Measurements from ENCODE around the gene NWD2. TPM values are rescaled to one million over a fixed set of nuclear protein-coding genes. Genes with fewer than 3 reads are reported as not detected.

NWD2 gene
- total RNA-seq, 4 donors from 2014 or later = 0.16 to 2.1 (median 0.61) TPM

GRCh38 chr4:37461801-37462200 lies 217.3 kb downstream of the NWD2 start:
- 43% methylated on average over 1 of the region's 1 CpG for WGBS
- Histone ChIP-seq H3K4me1 (no peaks in the 10 kb centered on the region), H3K9me3 (no peaks in the 10 kb centered on the region), H3K4me3 (no peak overlapping the region), H3K27me3 (peaks cover 3% of the 10 kb centered on the region), H3K27ac (no peak overlapping the region), H3K36me3 (no peaks in the 10 kb centered on the region)
- TF ChIP-seq EP300 (IDR thresholded peaks at IDR 0.05) (no peak), POLR2AphosphoS5 (IDR thresholded peaks at IDR 0.05) (no peak), POLR2A (IDR thresholded peaks at IDR 0.05) (no peak)
- TF ChIP-seq, protein P1, sequence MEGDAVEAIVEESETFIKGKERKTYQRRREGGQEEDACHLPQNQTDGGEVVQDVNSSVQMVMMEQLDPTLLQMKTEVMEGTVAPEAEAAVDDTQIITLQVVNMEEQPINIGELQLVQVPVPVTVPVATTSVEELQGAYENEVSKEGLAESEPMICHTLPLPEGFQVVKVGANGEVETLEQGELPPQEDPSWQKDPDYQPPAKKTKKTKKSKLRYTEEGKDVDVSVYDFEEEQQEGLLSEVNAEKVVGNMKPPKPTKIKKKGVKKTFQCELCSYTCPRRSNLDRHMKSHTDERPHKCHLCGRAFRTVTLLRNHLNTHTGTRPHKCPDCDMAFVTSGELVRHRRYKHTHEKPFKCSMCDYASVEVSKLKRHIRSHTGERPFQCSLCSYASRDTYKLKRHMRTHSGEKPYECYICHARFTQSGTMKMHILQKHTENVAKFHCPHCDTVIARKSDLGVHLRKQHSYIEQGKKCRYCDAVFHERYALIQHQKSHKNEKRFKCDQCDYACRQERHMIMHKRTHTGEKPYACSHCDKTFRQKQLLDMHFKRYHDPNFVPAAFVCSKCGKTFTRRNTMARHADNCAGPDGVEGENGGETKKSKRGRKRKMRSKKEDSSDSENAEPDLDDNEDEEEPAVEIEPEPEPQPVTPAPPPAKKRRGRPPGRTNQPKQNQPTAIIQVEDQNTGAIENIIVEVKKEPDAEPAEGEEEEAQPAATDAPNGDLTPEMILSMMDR (IDR thresholded peaks at IDR 0.05) = no peak
- DNase-seq (ENCODE audit: low spot score in 2 of 2) = no peak

DNA sequence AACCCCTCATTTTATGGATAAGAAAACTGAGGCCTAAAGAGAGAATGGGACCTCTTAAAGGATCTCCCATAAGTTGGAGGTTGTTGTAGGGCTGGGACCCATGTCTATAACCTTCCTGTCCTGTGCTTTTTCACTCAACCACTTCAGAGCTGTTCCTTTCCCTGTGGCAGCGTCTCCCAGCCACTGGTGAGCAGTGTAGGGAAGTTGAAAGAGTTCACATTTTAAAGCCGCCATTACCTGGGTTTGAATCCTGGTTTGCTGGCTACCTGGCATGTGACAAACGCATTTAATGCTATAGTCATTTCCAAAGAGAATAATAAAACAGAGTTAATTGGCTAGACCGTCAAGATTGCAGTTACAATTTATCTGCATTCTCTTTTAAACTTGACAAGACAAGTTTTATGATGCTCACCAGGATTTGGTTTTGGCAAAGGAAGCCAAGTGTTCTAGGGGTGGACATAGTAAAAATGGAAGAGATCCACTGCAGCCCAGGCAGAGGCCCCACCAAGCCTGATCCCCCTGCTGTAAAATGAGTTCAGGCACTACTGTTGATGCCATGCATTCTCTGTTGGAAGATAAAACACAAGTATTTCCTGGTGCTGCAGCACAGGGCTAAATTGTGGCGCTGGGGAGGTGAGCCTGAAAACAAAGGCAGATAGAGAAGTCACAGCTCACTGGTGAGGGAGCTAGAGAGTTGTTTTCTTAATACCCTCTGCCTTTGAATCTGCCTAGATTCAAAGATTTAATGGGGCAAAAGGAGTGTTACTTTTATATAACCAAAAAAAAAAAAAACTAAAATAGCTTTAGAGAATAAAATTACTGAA lies 218.7 kb downstream of the NWD2 start:
- Histone ChIP-seq H3K27me3 (peaks cover 2% of the 10 kb centered on the region), H3K27ac (no peak overlapping the region), H3K9me3 (no peaks in the 10 kb centered on the region), H3K4me3 (no peak overlapping the region), H3K4me1 (no peaks in the 10 kb centered on the region), H3K36me3 (no peaks in the 10 kb centered on the region)
- WGBS = 58% methylated on average over 5 of the region's 5 CpGs
- DNase-seq (ENCODE audit: low spot score in 2 of 2) = no peak
- TF ChIP-seq, protein P1 (IDR thresholded peaks at IDR 0.05) = no peak
- TF ChIP-seq EP300 (IDR thresholded peaks at IDR 0.05) (no peak), POLR2AphosphoS5 (IDR thresholded peaks at IDR 0.05) (no peak), POLR2A (IDR thresholded peaks at IDR 0.05) (no peak)

DNA sequence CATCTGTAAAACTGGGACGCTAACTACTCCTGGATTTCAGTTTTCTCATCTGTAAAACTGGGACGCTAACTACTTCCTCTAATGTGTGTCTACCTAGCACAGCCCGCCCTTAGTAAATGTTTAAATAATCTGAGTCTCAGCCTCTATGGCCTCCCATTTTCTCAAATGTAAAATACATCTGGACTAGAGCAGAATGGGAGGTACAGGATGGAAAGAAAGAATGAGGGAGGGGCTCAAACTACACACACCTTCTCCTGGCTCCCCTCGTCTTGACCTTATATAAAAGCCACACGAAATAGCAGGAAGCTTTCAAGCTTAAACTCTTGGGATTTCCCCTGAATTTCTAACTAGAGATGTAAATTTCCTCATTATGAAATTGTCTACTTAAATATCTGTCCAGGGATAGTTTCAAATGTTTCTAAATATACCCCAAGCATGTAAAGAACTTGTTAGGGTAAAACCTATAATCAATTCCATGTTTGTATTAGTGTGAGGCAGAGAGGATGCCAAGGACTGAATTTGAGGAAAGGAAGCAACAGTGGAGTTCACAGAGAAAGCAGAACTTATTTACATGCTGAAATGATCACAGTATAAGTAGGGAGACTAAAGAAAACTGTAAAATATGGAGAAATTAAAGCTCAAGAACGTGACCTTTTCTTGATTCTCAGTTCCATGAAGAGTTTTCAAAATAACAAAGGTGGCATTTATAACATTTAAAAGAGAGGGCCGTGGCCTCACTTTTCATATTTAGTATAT lies 220.0 kb downstream of the NWD2 start:
- no peak for DNase-seq (ENCODE audit: low spot score in 2 of 2)
- TF ChIP-seq POLR2AphosphoS5 (IDR thresholded peaks at IDR 0.05) (no peak), EP300 (IDR thresholded peaks at IDR 0.05) (no peak), POLR2A (IDR thresholded peaks at IDR 0.05) (no peak)
- TF ChIP-seq, protein P1 (IDR thresholded peaks at IDR 0.05) = no peak
- Histone ChIP-seq H3K36me3 (no peaks in the 10 kb centered on the region), H3K4me1 (no peaks in the 10 kb centered on the region), H3K27me3 (no peaks in the 10 kb centered on the region), H3K4me3 (no peak overlapping the region), H3K27ac (no peak overlapping the region), H3K9me3 (no peaks in the 10 kb centered on the region)
- WGBS = 60% methylated on average over 7 of the region's 7 CpGs

DNA sequence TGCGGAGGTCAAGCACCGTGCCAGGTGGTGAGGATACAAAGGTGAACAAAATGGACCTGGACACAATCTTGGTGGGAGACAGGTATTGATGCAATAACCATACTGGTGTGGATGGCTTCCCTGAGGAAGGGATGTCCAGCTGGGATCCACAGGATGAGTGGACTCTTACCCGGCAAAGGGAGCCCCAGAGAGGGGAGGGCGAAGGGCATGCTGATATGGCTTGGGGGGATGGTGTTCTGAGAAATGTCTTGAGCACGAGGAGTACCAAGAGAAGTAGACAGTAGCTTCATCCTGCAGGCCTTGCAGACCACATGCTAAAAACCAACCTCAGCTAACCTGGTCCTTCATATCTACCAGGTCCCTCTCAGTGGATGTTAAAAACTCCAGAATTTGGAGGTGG lies 220.8 kb downstream of the NWD2 start:
- H3K27me3 ChIP-seq = no peaks in the 10 kb centered on the region
- no peaks in the 10 kb centered on the region for H3K4me1 ChIP-seq
- no peaks in the 10 kb centered on the region for H3K9me3 ChIP-seq
- no peak overlapping the region for H3K27ac ChIP-seq
- TF ChIP-seq POLR2AphosphoS5 (IDR thresholded peaks at IDR 0.05) (no peak), EP300 (IDR thresholded peaks at IDR 0.05) (no peak), POLR2A (IDR thresholded peaks at IDR 0.05) (no peak)
- TF ChIP-seq, protein P1 (IDR thresholded peaks at IDR 0.05) = no peak
- WGBS = 96% methylated on average over 5 of the region's 5 CpGs
- no peak for DNase-seq (ENCODE audit: low spot score in 2 of 2)
- H3K4me3 ChIP-seq = no peak overlapping the region
- no peaks in the 10 kb centered on the region for H3K36me3 ChIP-seq

DNA sequence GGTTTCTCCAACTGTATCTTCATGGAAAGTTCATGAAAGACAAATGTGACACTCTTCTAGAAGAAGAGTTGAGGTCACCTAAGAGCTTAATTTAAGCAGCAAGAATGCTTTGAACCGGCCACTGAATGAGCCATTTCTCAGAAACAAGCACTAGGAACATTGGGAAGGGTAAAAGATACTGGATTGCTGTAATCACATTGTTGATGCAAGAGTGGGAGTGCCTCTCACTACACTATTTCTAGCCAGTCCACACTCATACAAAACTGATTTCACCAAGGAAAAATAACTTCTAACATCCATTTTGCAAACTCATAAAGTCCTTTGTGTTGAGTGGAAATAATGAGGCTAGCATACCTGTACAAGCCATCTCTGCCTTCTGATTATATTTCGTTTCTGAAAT lies 221.3 kb downstream of the NWD2 start:
- H3K27ac ChIP-seq = no peak overlapping the region
- H3K36me3 ChIP-seq = no peaks in the 10 kb centered on the region
- H3K27me3 ChIP-seq = no peaks in the 10 kb centered on the region
- no peaks in the 10 kb centered on the region for H3K9me3 ChIP-seq
- H3K4me1 ChIP-seq = no peaks in the 10 kb centered on the region
- WGBS = 91% methylated on average over 2 of the region's 2 CpGs
- no peak overlapping the region for H3K4me3 ChIP-seq
- TF ChIP-seq POLR2AphosphoS5 (IDR thresholded peaks at IDR 0.05) = no peak
- TF ChIP-seq POLR2A (IDR thresholded peaks at IDR 0.05) = no peak
- TF ChIP-seq, protein P1 (IDR thresholded peaks at IDR 0.05) = no peak
- no peak for TF ChIP-seq EP300 (IDR thresholded peaks at IDR 0.05)
- DNase-seq (ENCODE audit: low spot score in 2 of 2) = no peak
